ENCODE measurements around the gene ZNF407. TPM values are rescaled to one million over a fixed set of nuclear protein-coding genes. Genes with fewer than 3 reads are reported as not detected.

ZNF407 gene
- polyA plus RNA-seq, 1 donor, result 5.8 TPM

DNA sequence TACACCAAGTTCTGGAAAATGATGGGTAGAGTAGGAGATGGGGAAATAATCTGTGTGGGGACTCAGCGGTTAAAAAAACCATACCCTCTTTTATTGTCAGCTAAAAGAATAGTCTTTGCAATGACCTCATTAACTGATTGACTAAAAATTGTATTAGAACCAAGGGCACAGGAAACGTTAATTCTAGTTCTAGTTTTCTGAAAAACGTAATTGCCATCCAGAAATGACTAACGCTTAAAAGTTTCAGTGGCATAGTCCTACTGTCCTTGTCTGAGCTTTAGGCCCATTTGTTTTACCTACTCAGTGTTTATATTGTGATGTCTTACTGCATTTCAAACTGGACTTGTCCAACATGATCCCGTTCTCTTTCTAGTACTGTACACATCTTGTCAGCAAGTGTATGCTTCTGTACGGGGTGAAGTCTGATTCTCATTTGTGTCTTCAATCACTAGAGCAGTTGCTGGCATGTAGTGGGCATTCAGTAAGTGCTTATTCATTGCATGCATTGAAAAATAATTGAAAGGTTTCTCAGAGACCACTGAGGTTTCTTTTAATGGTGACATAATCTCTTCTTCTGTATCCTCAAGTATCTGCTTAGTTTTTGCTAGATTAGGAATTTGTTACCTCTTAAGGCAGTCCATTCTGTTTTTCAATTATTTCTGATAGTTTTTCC lies 81.5 kb downstream of the ZNF407 start:
- DNase-seq (ENCODE audit: low read depth), result no peak

DNA sequence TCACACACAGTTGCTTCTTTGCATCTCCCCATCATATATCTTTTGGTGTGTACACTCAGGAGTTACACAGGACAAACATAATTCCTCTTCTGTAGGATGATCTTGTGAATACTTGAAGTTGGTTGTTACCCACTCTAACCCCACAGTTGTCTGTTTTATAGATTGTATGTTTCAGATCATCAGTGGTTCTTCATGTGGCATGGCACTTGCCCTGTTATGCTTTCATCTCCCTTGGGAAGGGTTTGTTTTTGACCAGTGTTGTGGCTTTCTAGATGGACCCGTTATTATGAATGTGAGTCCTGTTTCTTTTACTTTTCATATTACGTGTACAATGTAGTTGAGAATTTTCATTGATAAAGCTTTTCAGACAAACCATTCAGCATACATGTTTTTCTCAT lies 82.0 kb downstream of the ZNF407 start:
- DNase-seq (ENCODE audit: low read depth), result no peak

DNA sequence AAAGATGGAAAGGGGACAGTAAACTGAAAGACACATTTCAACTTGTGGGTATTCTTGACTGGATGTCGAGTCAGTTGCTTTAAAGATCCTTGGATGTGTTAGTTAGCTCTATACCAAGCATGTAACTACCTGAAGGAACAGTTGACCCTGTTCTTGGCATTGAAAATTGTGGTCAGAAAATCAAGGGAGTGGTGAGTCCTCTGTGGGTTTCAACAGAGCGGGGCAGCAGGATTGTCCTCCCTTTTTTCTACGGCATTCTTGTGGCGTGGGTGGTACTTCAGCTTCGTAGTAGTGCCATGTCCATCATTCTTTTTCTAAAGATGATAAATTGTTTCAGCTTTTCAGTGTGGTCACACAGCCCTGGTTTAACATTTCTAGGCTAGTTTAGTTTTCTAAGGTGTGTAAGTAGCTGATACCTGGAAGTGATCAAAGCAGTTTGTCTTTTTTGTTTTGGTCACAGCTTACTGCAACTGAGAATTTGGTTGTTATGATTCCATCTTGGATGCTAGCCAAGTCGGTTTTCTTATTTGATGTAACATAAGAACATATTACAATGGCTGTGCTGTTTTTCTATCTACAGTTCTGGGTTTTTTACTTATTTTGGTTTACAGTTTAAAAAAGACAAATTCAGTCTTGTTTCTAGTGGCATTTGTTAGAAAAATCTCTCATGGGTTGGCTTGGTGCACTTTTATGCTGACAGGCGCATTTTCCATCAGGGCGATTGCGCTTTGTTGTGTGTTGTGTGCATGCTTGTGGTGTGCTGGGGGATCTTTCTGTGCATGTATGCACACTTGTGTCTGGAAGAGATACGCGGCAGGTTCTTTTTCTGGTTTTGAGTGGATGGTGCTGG lies 84.7 kb downstream of the ZNF407 start:
- DNase-seq (ENCODE audit: low read depth), result no peak

DNA sequence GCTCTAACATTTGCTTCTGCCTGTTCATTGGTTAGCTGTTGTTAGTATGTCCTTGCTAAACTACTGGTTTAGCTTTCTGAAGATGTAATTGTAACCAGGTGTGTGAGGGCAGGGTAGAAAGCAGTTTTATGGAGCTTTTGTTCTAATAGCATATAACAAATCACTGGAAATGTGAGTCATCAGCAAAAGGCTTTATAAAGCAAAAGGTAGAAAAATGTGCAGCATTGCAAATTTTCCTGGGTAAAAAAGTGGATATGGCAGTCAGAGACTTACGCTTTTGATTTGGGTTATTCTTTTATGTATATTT lies 85.3 kb downstream of the ZNF407 start:
- DNase-seq (ENCODE audit: low read depth), result no peak

DNA sequence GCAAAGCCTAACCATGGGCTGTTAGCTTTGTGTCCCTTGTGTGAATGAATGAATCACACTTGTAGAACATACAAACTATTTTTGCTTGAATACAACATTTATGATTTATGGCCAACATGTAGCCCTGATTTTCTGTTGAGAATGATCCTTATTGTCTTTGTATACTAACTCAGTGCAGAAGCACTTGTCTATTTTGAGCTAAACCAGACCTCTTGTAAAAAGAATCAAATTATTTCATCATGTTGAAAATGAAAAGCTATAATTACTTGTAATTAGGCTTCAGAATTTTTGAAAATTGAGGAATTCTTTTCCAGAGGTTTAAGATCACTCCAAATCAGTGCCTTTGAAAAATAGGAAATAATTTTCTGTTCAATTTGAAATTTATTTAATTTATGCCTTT lies 85.9 kb downstream of the ZNF407 start:
- DNase-seq (ENCODE audit: low read depth), result no peak

DNA sequence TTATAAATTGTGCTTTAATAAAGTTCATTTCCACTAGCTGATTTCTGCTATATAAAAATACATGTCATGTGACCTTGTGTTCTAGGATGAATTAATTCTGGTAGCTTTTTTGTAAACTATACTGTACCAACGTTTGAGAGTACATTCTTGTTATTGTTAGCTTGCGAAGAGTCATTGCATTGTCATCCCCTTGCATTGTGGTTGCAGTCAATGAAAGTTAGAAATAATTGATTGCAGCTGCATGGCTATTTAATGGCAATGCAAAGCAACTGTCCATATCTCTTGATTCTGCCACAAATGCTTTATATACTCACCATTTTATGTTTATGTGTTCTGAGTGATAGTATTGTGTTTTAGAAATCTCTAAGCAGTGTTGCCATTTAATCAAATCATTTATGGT lies 91.6 kb downstream of the ZNF407 start:
- no peak for DNase-seq (ENCODE audit: low read depth)

DNA sequence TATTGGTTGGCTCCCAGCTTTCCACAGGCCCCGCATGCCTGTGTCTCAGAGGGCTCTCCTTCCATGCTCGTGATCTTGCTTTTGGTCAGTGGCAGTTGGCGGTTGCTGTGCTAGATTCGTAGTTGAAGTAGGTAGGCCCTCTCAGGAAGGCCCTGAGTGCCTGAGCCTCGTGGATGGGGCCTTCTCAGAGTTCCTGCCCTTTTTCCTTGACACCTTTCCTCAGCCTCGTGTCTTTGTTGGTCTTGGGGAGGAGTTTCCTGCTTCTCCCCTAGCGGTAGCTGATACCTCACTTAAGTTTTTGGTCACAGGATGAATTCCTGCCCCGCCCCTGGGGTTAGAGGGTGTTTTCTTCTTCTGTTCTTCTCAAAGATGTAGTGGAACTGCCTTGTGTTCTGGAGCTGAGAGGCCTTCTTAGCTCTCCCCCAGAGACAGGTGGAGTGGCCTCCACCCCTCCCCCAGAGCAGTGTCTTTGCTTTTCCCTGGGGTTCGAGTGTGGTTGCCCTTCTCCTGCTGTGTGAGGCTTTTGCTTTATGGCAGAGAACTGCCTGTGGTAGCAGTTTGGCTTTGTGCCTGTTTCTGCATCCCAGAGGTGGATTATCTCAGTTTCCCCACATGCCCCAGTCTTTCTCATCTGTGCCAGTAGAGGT lies 94.8 kb downstream of the ZNF407 start:
- no peak for DNase-seq (ENCODE audit: low read depth)

DNA sequence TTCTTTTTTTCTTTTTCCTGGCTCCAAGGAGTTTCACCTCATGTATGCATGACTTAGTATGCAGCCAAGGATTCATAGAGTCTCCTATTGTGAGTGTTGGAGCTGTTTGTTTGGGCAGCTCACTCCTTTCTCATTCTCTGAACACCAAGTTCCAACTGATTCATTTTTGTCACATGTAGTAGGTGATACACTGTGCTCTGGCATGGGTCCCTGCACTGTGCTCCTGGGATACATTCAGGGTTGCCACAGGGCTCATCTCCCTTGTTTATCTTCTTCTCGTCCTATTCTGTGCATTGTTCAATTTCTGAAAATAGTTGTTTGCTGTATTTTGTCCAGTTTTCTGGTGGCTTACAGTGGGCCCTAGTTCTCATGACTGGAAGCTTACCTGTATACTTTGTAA lies 96.8 kb downstream of the ZNF407 start:
- DNase-seq (ENCODE audit: low read depth), result no peak

DNA sequence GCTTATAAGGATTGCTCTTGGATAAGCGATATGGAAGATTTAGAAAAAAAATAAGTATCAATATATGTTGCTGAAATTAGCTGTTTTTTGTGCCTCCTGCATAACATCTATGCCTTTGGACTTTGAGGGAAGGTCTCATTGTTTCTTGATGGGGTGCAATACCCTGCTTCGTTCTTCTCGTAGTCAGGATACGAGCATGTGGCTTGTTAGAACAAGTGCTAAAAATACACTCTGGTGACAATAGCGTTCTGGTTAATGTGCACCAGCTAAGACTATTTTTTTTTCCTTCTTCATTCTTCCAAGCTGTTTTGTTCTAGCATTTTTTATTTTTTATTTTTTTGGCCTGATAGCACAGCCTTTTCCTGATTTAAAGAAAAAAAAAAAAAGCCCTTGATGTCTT lies 97.5 kb downstream of the ZNF407 start:
- DNase-seq (ENCODE audit: low read depth), result no peak

DNA sequence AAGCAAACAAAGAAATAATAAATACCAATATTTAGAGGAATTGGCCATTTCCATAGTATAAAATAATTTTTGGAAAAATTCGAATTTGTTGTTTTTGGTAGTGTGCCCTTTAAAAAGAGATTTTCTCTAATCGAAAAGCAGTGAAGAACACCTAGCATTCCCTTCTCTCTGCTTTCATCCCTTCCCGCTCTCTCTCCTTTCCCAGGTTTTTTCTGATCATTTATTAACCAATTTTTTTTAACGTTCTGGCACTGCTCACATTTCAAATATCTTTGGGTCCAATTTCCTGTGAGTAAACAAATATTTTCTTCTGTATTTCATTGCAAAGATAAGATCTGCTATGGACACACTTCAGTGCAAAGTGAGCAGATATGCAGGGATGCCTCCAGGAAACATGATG lies 101.2 kb downstream of the ZNF407 start:
- no peak for DNase-seq (ENCODE audit: low read depth)

DNA sequence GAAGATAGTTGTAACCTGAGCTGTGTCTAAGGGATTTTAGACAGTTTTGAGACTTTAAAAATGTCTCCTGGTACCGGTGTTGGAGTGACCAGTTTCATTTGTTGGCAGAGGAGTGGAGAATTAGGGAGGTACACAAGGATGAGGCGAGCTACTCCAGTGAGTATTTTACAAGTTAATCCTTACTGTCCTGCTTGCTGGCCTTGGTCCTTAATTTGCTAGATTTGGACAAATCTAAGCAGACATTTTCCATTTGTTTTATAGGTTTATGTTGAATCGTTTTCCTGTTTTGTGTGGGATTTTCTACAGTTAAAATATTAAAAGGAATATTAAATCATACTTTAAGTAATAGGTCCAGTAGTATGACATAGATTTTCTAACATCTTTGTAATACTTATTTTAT lies 101.8 kb downstream of the ZNF407 start:
- no peak for DNase-seq (ENCODE audit: low read depth)

DNA sequence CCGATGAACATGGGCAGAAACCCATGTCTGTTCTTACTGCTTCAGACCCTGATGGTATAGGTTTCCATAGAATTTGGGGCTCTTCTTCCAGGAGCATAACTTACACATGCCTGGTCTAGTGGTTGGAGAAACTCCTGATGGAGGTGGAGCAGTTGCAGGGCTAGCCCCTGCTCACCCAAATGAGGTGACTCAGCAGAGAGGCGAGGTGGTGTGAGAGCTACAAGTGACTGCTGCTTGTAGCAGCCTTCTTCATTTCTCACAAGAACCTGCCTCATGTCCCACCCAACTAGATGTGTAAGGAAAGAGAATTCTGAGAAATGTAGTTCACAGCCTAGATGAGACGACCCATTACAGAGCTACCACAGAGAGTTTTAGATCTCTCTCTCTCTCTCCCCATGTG lies 105.3 kb downstream of the ZNF407 start:
- no peak for DNase-seq (ENCODE audit: low read depth)

DNA sequence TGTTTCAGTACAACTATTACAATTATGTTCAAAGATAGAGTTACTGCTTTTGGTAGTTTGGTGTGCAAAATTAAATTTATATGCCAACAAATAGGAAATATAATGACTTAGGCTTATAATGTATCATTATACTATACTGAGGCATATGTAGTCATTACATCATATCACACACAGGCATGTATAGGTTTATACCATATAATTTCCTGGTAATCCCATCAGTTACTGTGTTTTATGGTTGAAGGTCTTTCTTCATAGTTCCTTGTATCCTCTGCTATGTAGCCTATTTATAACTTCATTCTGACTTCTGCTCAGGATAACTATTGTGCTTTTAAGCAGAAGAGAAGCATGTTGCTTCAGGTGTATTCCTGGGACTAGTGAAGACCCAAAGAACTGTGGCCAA lies 110.5 kb downstream of the ZNF407 start:
- no peak for DNase-seq (ENCODE audit: low read depth)

DNA sequence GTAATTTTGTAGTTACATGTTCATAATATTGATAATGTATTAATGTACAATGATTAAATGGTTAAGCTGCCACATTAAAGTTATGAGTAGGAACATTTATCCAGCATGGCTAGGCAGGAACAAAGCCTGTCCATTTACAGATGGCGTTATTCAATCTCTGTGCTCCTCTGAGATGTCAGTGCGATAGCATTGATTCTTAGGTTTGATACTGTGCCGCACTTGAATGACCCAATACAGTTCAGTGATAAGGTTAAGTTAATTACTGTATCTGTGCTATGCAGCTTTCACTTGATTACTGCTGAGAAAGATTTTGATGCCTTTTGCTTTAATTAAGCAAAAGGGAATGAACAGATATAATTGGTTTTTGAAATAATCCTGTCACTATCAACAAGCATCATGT lies 111.8 kb downstream of the ZNF407 start:
- DNase-seq (ENCODE audit: low read depth), result no peak

DNA sequence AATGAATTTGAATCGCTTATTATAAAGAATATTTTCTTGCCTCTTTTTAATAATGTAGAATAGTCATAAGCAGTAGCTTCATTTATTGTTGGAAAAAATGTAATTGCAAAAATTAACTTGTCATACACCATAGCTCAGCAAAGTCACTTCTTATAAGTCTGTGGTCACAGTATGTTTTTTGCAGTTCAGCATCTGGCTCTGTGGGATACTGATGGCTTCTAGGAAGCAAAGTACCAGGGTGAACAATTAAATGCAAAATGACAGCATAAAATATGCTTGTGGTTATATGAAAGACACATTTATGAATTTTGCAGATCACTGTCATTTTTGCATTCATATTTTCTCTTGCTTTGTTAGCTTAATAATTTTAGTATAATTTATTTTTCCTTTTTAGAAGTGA lies 116.5 kb downstream of the ZNF407 start:
- DNase-seq (ENCODE audit: low read depth), result no peak

DNA sequence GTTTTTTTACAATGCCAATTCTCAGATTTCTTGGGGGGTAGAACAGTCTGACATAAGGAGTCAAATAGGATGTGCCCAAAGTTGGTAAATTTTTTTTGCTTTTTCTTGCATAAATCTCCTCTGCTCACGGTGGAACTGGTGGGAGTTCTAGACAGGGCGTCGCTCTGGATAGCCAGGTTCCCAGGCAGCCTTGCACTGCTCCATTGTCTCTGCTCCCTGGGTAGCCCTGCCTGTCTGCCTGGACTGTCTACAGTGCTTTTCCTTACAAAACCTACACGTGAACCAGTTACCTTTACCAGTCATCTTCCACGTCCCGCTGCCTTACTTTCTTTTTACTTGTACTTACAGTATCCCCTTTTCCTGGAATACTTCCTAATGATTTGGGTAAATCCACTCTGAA lies 117.1 kb downstream of the ZNF407 start:
- DNase-seq (ENCODE audit: low read depth), result no peak

DNA sequence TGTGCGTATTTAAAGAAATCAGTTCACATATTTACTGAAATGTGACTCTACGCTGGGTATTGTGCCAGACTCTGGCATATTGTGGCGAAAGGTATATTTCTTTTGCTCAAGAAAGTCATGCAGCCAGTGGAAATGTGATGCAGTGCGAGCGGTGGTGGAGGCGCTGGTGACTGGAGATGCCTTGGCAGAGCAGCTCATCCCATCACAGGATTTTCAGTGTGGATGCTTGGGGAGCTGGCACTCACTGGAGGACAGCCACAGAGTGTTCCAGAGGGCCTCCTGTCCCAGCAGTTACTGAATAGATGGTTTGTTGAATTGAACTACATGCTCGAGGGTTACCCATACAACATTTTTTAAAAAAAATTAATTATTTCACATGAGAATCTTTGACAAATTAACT lies 117.6 kb downstream of the ZNF407 start:
- DNase-seq (ENCODE audit: low read depth), result no peak

DNA sequence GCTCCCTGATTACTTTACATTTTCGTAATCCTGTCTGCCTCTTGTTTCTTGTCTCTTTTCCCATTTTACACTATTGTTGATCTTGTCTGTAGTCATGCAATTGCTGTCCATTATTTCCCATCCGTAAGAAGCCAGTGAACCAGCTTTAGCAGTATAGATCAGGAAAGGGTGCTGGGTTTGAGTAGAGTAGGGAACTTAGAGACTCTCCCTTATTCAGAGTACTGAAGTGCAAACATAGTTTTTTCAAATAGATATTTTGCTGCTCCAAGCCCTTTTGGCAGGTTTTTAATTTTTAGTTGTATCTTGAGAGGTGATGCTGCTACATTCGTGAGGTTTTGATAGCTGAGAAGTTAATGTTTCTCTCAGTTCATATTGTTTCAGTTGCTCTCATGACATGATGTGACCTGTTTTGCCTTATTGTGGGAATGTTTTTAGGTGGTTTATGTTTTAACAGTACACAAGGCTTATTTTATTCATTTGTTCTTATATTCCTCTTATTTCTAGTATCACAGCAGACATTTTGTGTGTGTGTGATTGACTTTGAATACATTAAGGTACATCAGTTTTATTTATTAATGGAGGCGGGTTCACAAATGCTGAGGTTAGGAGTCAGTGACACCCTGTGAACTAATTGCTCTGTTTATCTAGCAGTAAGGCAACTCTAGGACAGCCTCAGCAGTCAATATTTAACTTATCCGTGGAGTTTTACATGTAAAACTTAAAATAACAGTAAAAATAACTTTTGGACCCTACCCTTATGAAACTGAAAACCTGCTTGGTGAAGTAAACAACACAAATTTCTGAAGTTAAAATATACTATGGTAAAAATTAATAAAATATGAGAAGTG lies 118.4 kb downstream of the ZNF407 start:
- DNase-seq (ENCODE audit: low read depth), result no peak

DNA sequence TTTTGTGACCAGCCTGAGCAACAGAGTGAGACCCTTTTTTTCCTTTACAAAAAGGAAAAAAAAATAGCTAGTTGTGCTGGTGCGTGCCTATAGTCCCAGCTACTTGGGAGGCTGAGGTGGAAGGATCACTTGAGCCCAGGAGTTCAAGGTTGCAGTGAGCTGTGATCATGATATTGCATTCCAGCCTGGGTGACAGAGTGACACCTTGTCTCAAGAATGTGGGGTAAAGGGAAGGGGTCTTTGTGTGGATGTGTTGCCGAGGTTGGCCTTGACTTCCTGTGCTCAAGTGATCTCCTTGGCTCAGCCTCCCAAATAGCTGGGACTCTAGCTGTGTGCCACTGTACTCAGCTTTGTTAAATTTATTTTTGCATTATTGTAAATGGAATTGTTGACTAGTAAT lies 120.6 kb downstream of the ZNF407 start:
- DNase-seq (ENCODE audit: low read depth), result no peak

DNA sequence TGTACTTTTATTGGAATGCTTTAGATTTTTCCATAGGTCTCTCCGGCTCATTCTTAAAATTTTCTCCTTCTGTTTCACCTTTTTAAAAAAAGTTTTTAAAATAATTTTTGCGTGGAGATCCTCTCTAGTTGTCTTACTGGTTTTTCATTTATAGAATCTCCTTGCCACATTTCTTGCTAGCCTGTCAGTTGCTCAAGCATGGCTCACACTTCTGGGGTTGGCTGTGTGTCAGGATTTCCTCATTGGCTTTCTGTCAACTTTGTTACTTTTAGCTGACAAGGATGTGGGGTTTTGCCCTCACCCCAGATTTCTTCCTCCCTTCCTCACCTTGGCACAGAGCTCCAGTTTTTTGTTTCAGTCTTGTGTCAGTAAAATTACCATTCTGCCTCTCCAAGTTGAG lies 124.6 kb downstream of the ZNF407 start:
- DNase-seq (ENCODE audit: low read depth), result no peak

DNA sequence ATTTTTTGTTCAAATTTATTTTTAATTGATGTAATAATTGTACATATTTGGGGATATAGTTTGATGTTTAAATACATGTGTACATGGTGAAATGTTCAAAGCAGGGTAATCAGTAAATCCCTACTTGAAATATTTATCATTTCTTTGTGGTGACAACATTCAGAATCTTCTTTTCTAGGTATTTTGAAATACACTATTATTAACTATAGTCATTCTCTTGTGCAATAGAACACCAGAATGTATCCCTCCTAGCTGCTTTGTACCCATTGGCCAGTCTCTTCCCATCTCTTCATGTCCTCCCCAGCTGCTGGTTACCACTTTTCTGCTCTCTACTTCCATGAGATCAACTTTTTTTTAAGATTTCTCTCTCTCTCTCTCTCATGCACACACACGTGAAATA lies 126.5 kb downstream of the ZNF407 start:
- no peak for DNase-seq (ENCODE audit: low read depth)

DNA sequence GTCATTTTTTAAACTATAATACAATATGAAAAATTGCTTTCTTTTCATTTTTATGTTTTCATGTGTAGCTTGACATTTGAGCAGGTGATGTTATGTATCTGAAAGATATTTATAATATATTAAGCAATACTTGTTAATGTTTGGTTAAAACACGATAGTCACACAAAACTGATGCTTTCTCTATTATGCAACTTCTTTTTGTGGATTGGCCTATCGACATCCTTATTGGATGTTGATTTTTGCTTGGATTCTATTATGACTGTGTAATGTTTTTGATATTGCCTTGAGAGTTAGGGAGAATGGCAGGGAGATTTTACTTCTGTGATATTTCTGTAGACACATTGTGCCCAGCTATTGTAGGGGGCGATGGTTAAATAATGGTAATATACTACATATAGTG lies 128.0 kb downstream of the ZNF407 start:
- no peak for DNase-seq (ENCODE audit: low read depth)

Measured in forelimb muscle (tissue), 1 donor.